Colonic mucosa (tissue), 4 donors: ENCODE data around the gene DDAH1. TPM values are rescaled to one million over a fixed set of nuclear protein-coding genes. Genes with fewer than 3 reads are reported as not detected.

Experiments
- DNase-seq: peaks from one replicate; pipeline ENCODE4 v3.0.0-alpha.2; 2020
- H3K27ac ChIP-seq: fragments of 200-600 bp; one replicate; pipeline ENCODE4 v1.8.0; 2021
- H3K27me3 ChIP-seq: fragments of 200-600 bp; one replicate; pipeline ENCODE4 v1.8.0; 2021
- H3K36me3 ChIP-seq: fragments of 200-600 bp; one replicate; pipeline ENCODE4 v1.8.0; 2021
- H3K4me1 ChIP-seq: fragments of 200-600 bp; one replicate; pipeline ENCODE4 v1.8.0; 2021; ENCODE audit warnings: mild to moderate bottlenecking
- H3K4me3 ChIP-seq: fragments of 200-600 bp; one replicate; pipeline ENCODE4 v1.8.0; 2021
- H3K9ac ChIP-seq, 2 donors: one replicate each; pipeline ENCODE4 v1.7.0; 2013; ENCODE audit warnings: control low read depth in 2 of 2, low read depth in 2 of 2, low read length in 2 of 2
- H3K9me3 ChIP-seq: fragments of 200-600 bp; one replicate; pipeline ENCODE4 v1.8.0; 2021
- intact Hi-C: fragments of 100-400 bp; cut with DNase I; formaldehyde crosslinking; loops from one replicate; pipeline ENCODE4 v1.14.1; 2022
- total RNA-seq, 2 donors: library from RNA; stranded (reverse); fragmentation: NEBNext Ultra II Directional in 1 of 2; extraction: Animal tissue kit (Norgen Biotek cat#: 25700) in 1 of 2; gene quantifications; one replicate each; pipeline ENCODE4 v1.2.1, GENCODE V29; 2021
- TF ChIP-seq, protein P1 (sequence below): fragments of 200-600 bp; IDR thresholded peaks from one replicate; pipeline ENCODE4 v1.8.0; 2022; ENCODE audit warnings: antibody characterized with exemption, mild to moderate bottlenecking
- donor health status: healthy.
- donor health status: DM: no; HTN: no; CAD: no.
- donor health status: DM: no; HTN: no; CAD: no.

Gene DDAH1
- total RNA-seq, 2 donors from 2014 or later = 130 to 144 TPM

- Histone ChIP-seq H3K27me3 (no peaks in the 10 kb centered on the region), H3K9ac (no peak overlapping the region), H3K9me3 (no peaks in the 10 kb centered on the region), H3K4me1 (no peaks in the 10 kb centered on the region), H3K27ac (peak overlapping the region; percentile 9), H3K36me3 (no peaks in the 10 kb centered on the region), H3K4me3 (no peak overlapping the region)
- intact Hi-C loops = no loop called here
- TF ChIP-seq, protein P1, sequence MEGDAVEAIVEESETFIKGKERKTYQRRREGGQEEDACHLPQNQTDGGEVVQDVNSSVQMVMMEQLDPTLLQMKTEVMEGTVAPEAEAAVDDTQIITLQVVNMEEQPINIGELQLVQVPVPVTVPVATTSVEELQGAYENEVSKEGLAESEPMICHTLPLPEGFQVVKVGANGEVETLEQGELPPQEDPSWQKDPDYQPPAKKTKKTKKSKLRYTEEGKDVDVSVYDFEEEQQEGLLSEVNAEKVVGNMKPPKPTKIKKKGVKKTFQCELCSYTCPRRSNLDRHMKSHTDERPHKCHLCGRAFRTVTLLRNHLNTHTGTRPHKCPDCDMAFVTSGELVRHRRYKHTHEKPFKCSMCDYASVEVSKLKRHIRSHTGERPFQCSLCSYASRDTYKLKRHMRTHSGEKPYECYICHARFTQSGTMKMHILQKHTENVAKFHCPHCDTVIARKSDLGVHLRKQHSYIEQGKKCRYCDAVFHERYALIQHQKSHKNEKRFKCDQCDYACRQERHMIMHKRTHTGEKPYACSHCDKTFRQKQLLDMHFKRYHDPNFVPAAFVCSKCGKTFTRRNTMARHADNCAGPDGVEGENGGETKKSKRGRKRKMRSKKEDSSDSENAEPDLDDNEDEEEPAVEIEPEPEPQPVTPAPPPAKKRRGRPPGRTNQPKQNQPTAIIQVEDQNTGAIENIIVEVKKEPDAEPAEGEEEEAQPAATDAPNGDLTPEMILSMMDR = no peak
- DNase-seq = no peak
Observed at GRCh38 chr1:85453640-85454194, 11.2 kb downstream of the DDAH1 start.

DNA sequence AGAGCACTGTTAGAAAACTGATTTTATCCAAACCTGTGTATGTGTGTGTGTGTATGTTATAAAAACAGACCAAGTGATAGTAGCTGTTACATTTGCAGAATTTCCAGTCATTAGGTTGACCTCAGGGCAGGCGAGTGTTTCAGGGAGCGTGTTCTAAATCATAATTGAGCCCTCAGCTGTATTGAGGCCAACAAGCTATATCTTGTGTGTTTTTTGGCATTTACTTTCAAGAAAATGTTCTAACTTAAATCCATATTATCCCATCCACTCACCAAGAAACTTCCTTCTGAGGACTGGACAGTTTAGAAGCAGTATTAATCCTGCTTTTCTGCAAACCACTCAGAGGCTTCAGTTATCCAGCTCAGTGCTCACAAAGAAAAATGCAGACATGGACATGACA lies 12.0 kb downstream of the DDAH1 start:
- TF ChIP-seq, protein P1 = no peak
- intact Hi-C loops = no loop called here
- no peak overlapping the region for H3K4me3 ChIP-seq
- no peaks in the 10 kb centered on the region for H3K4me1 ChIP-seq
- no peak for DNase-seq
- H3K27ac ChIP-seq = no peak overlapping the region
- no peaks in the 10 kb centered on the region for H3K9me3 ChIP-seq
- H3K36me3 ChIP-seq = no peaks in the 10 kb centered on the region
- no peaks in the 10 kb centered on the region for H3K27me3 ChIP-seq
- H3K9ac ChIP-seq = no peak overlapping the region

DNA sequence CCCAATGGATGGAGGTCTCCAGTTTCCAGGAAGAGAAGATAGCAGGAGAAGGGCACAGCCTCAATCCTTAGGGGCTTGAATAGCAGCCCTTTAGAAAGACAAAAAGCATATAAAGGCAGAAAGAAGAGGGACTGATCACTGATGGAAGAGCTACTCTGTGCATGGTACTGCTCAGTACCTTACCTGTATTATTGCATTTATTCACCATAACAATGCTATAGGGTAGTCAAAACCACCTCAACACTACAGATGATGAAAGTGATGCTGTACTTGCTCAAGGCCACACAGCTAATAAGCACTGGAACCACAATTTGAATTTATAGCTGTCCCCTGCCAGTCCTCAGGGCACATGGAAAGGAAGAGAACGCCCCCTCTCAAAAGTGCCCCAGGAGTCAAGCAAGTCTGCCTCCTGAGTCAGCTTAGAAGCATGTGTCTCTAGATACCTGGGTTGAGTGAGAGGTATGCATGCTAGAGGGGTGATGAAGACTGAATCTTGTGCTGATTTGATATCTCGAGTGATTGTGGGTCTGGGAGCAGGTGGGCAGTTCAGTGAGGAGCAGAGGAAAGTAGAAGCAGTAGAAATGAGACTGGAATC lies 13.6 kb downstream of the DDAH1 start:
- Histone ChIP-seq H3K9me3 (no peaks in the 10 kb centered on the region), H3K4me3 (no peak overlapping the region), H3K36me3 (no peaks in the 10 kb centered on the region), H3K27ac (no peak overlapping the region), H3K27me3 (no peaks in the 10 kb centered on the region), H3K4me1 (no peaks in the 10 kb centered on the region), H3K9ac (no peak overlapping the region)
- TF ChIP-seq, protein P1 = no peak
- DNase-seq = no peak
- intact Hi-C loops = no loop called here

- intact Hi-C loops = no loop called here
- TF ChIP-seq, protein P1 = no peak
- Histone ChIP-seq H3K4me3 (no peak overlapping the region), H3K27ac (no peak overlapping the region), H3K9me3 (no peaks in the 10 kb centered on the region), H3K27me3 (no peaks in the 10 kb centered on the region), H3K36me3 (no peaks in the 10 kb centered on the region), H3K9ac (no peak overlapping the region), H3K4me1 (no peaks in the 10 kb centered on the region)
- DNase-seq = no peak
Observed at GRCh38 chr1:85450832-85451231, 14.1 kb downstream of the DDAH1 start.

GRCh38 chr1:85449356-85449755 lies 15.6 kb downstream of the DDAH1 start:
- H3K27me3 ChIP-seq = no peaks in the 10 kb centered on the region
- H3K4me3 ChIP-seq = no peak overlapping the region
- H3K9ac ChIP-seq = no peak overlapping the region
- H3K27ac ChIP-seq = no peak overlapping the region
- no peaks in the 10 kb centered on the region for H3K9me3 ChIP-seq
- no peak for DNase-seq
- no peaks in the 10 kb centered on the region for H3K36me3 ChIP-seq
- TF ChIP-seq, protein P1 = no peak
- intact Hi-C loops = no loop called here
- H3K4me1 ChIP-seq = no peaks in the 10 kb centered on the region
